Measurements from ENCODE around the gene IRS2. TPM values are rescaled to one million over a fixed set of nuclear protein-coding genes. Genes with fewer than 3 reads are reported as not detected.

IRS2 gene
- polyA plus RNA-seq, 1 of the 3 experiments (the other 2 are of a cell fraction) = 7.0 TPM

GRCh38 chr13:109738298-109738746 lies 48.1 kb downstream of the IRS2 start (continued):
- TF ChIP-seq JUND (IDR thresholded peaks at IDR 0.05) (no peak), FOSL2 (IDR thresholded peaks at IDR 0.05; ENCODE audit: borderline replicate concordance, low read depth) (no peak), USF2 (IDR thresholded peaks at IDR 0.05; ENCODE audit: borderline replicate concordance, low read depth, low read length) (no peak)

GRCh38 chr13:109737606-109738005 lies 48.8 kb downstream of the IRS2 start:
- no peaks in the 10 kb centered on the region for H3K79me2 ChIP-seq (ENCODE audit: insufficient read depth)
- peaks cover 0 to 2% of the 10 kb centered on the region in 2 experiments; a peak in 1 of 4 replicates for H3K4me1 ChIP-seq (ENCODE audit: control insufficient read depth in 1 of 2, insufficient read depth in 2 of 2, low read depth in 1 of 2, low read length in 1 of 2)
- POLR2A ChIA-PET = no interaction called here
- H4K20me1 ChIP-seq (ENCODE audit: insufficient read depth) = no peaks in the 10 kb centered on the region
- DNase-seq = no peak
- no peaks in the 10 kb centered on the region for H3K27me3 ChIP-seq (ENCODE audit: insufficient read depth)
- H3K9me3 ChIP-seq = no peaks in the 10 kb centered on the region
- H3K36me3 ChIP-seq (replicated peaks in 1 of 2; ENCODE audit: control insufficient read depth in 1 of 2, insufficient read depth in 2 of 2, low read length in 1 of 2) = no peaks in the 10 kb centered on the region
- H3K4me3 ChIP-seq (ENCODE audit: low read depth in 2 of 2, low read length in 1 of 2) = no peak overlapping the region
- H3K9me2 ChIP-seq = no peaks in the 10 kb centered on the region
- no peak overlapping the region for H3K27ac ChIP-seq (ENCODE audit: low read depth in 2 of 2, low read length in 1 of 2)
- CTCF ChIA-PET = no interaction called here
- no peak overlapping the region for H2AFZ ChIP-seq (ENCODE audit: low read depth)
- 60% methylated on average over 5 of the region's 5 CpGs for WGBS (ENCODE audit: low lambda C conversion rate)
- H3F3A ChIP-seq (replicated peaks; ENCODE audit: insufficient read depth) = no peaks in the 10 kb centered on the region
- TF ChIP-seq FOXM1 (IDR thresholded peaks at IDR 0.05; ENCODE audit: low read depth) (no peak), ZBTB33 (IDR thresholded peaks at IDR 0.05; ENCODE audit: borderline replicate concordance, low read depth) (no peak), RXRA (IDR thresholded peaks at IDR 0.05; ENCODE audit: borderline replicate concordance, low read depth) (no peak), RAD21 (IDR thresholded peaks at IDR 0.05; ENCODE audit: low read length) (no peak), POLR2AphosphoS5 (IDR thresholded peaks at IDR 0.05; ENCODE audit: low read depth, low read length) (no peak), USF1 (IDR thresholded peaks at IDR 0.05; ENCODE audit: borderline replicate concordance, low read depth) (no peak), SMC3 (IDR thresholded peaks at IDR 0.05; ENCODE audit: low read depth, low read length) (no peak), PBX3 (IDR thresholded peaks at IDR 0.05) (no peak), GABPA (IDR thresholded peaks at IDR 0.05; ENCODE audit: low read depth) (no peak), RCOR1 (IDR thresholded peaks at IDR 0.05; ENCODE audit: low read length) (no peak), TAF1 (IDR thresholded peaks at IDR 0.05; ENCODE audit: borderline replicate concordance, low read depth, low read length) (no peak), USF2 (IDR thresholded peaks at IDR 0.05; ENCODE audit: borderline replicate concordance, low read depth, low read length) (no peak)
- H3K4me2 ChIP-seq = no peak overlapping the region
- H3K9ac ChIP-seq = no peak overlapping the region

Measured in SK-N-SH (cell line).